Measurements from ENCODE around the gene STT3B. TPM values are rescaled to one million over a fixed set of nuclear protein-coding genes. Genes with fewer than 3 reads are reported as not detected.

The STT3B gene
- total RNA-seq, 1 experiment from 2014 or later, result 202 TPM

- Mint-ChIP-seq H3K27me3 (ENCODE audit: unreplicated experiment) (no peaks in the 10 kb centered on the region), H3K9me3 (ENCODE audit: low read depth, unreplicated experiment) (no peaks in the 10 kb centered on the region), H3K4me1 (ENCODE audit: low read depth, unreplicated experiment) (peaks cover 7% of the 10 kb centered on the region), H3K36me3 (ENCODE audit: insufficient read depth, unreplicated experiment) (peaks cover 13% of the 10 kb centered on the region), H3K4me3 (ENCODE audit: low read depth, unreplicated experiment) (no peak overlapping the region), H3K27ac (ENCODE audit: unreplicated experiment) (no peak overlapping the region)
- CTCF ChIA-PET, result interaction anchor here (0.6 to 0.8 kb wide), 2 partner anchors 250 to 265 kb away, joined by 7 to 12 read pairs; no protein-coding TSS in a partner anchor
- TF ChIP-seq CTCF (IDR thresholded peaks at IDR 0.05; ENCODE audit: unreplicated experiment), result no peak
- intact Hi-C loops (cut with micrococcal nuclease; ENCODE audit: unreplicated experiment), result no loop called here
- DNase-seq, result no peak
- BruUV-seq (replicated peaks), result no TSS peak
Observed at GRCh38 chr3:31671976-31672375, 139.3 kb downstream of the STT3B start.

GRCh38 chr3:31673950-31674349, 141.2 kb downstream of the STT3B start:
- Mint-ChIP-seq H3K27ac (ENCODE audit: unreplicated experiment) (no peak overlapping the region), H3K9me3 (ENCODE audit: low read depth, unreplicated experiment) (no peaks in the 10 kb centered on the region), H3K4me1 (ENCODE audit: low read depth, unreplicated experiment) (peaks cover 7% of the 10 kb centered on the region), H3K4me3 (ENCODE audit: low read depth, unreplicated experiment) (no peak overlapping the region), H3K27me3 (ENCODE audit: unreplicated experiment) (no peaks in the 10 kb centered on the region), H3K36me3 (ENCODE audit: insufficient read depth, unreplicated experiment) (peaks cover 13% of the 10 kb centered on the region)
- no peak for TF ChIP-seq CTCF (IDR thresholded peaks at IDR 0.05; ENCODE audit: unreplicated experiment)
- CTCF ChIA-PET, result interaction anchor here (0.6 kb wide), 1 partner anchor 409 kb away, joined by 3 read pairs; no protein-coding TSS in a partner anchor
- no TSS peak for BruUV-seq (replicated peaks)
- DNase-seq, result no peak
- intact Hi-C loops (cut with micrococcal nuclease; ENCODE audit: unreplicated experiment), result no loop called here

DNA sequence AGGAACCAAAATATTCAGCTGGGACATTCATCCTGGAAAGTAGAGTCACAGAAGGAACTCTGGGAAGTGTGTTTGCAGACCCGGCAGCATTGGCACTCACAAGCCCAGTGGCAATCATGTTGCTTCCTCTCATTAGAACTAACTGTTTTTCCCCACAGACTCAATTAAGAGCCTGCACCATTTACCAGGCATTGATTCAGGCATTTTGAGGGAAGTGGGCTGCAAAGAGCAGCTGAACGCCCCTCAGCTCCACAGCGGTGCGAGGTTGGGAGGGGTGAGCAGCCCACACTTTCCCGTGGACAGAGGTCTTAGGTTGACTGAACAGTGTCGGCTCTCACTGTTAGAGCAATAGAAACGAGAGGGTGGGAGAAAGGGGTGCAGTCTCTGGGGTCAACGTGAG, 143.8 kb downstream of the STT3B start:
- DNase-seq, result no peak
- Mint-ChIP-seq H3K4me3 (ENCODE audit: low read depth, unreplicated experiment) (no peak overlapping the region), H3K4me1 (ENCODE audit: low read depth, unreplicated experiment) (no peaks in the 10 kb centered on the region), H3K36me3 (ENCODE audit: insufficient read depth, unreplicated experiment) (peaks cover 5% of the 10 kb centered on the region), H3K9me3 (ENCODE audit: low read depth, unreplicated experiment) (no peaks in the 10 kb centered on the region), H3K27ac (ENCODE audit: unreplicated experiment) (no peak overlapping the region), H3K27me3 (ENCODE audit: unreplicated experiment) (no peaks in the 10 kb centered on the region)
- intact Hi-C loops (cut with micrococcal nuclease; ENCODE audit: unreplicated experiment), result no loop called here
- CTCF ChIA-PET, result no interaction called here
- TF ChIP-seq CTCF (IDR thresholded peaks at IDR 0.05; ENCODE audit: unreplicated experiment), result no peak
- BruUV-seq (replicated peaks), result no TSS peak

GRCh38 chr3:31680072-31680870, 147.5 kb downstream of the STT3B start:
- CTCF ChIA-PET, result no interaction called here
- BruUV-seq (replicated peaks), result no TSS peak

More at GRCh38 chr3:31680072-31680870, 147.5 kb downstream of the STT3B start:
- no peak overlapping the region for H3K4me3 Mint-ChIP-seq (ENCODE audit: low read depth, unreplicated experiment)
- intact Hi-C loops (cut with micrococcal nuclease; ENCODE audit: unreplicated experiment), result no loop called here
- no peak for DNase-seq
- peaks cover 10% of the 10 kb centered on the region for H3K36me3 Mint-ChIP-seq (ENCODE audit: insufficient read depth, unreplicated experiment)
- H3K27me3 Mint-ChIP-seq (ENCODE audit: unreplicated experiment), result no peaks in the 10 kb centered on the region
- no peaks in the 10 kb centered on the region for H3K9me3 Mint-ChIP-seq (ENCODE audit: low read depth, unreplicated experiment)
- H3K27ac Mint-ChIP-seq (ENCODE audit: unreplicated experiment), result no peak overlapping the region
- TF ChIP-seq CTCF (IDR thresholded peaks at IDR 0.05; ENCODE audit: unreplicated experiment), result no peak
- no peaks in the 10 kb centered on the region for H3K4me1 Mint-ChIP-seq (ENCODE audit: low read depth, unreplicated experiment)

Data from Calu3 (cell line).